ENCODE results near the gene IRF2. TPM values are rescaled to one million over a fixed set of nuclear protein-coding genes. Genes with fewer than 3 reads are reported as not detected.

IRF2 gene
- polyA plus RNA-seq, 1 donor from 2014 or later, result 105 TPM

Other genes with a start within 250 kb of the IRF2 start
- gene CASP3, start 174.9 kb upstream of the IRF2 start, polyA plus RNA-seq, result 4.2 TPM
- 12.6 TPM for gene PRIMPOL, start 175.2 kb upstream of the IRF2 start, polyA plus RNA-seq

All from IgD-negative memory B cell (primary cell).